RCC 7860 (cell line): Measurements from ENCODE around the gene GSTA3.
"Not testable (repeated sequence)": the region's sequence is repeated elsewhere in the genome, so short reads cannot be mapped to it uniquely, and the experiment has no call there.

Source experiments
- DNase-seq: peaks from one replicate; pipeline ENCODE4 v3.0.0-alpha.2; 2015; ENCODE audit warnings: low spot score
- FAIRE-seq: peaks from 2 replicates; lab custom pipeline; 2012; peaks lifted over from hg19 to GRCh38; lab: Jason Lieb, UNC

Gene GSTA3

DNA sequence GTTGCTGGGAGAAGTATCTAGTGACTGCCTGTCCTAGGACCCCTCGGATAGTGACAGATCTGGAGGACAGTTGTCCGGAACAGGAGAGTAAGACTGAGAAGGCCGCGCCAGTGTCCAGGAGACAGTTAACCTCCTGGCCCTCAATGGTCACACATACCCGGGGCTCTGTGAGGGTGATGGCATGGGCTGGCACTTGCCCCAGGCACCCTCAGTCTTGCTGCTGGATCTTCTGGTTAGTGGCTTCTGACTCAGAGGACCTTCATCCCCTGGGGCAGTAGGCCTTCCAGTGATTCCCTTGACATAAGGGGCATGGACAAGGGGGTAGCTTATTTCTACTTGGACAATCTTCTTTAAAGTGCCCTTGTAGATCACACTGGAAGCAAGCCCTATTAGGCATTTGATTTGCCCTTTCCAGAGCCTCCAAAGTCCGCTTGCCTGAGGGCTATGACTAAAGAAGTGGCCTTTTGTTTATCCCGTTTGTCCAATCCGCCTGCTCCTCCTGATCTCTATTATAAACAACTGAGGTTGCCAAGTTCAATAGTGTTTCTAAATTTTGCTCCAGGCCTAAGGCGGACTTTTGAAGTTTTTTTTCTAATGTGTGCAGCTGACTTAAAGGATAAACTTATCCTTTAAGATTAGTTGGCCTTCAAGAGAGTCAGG lies 8.7 kb upstream of the GSTA3 start:
- DNase-seq, FAIRE-seq: not testable (repeated sequence)

DNA sequence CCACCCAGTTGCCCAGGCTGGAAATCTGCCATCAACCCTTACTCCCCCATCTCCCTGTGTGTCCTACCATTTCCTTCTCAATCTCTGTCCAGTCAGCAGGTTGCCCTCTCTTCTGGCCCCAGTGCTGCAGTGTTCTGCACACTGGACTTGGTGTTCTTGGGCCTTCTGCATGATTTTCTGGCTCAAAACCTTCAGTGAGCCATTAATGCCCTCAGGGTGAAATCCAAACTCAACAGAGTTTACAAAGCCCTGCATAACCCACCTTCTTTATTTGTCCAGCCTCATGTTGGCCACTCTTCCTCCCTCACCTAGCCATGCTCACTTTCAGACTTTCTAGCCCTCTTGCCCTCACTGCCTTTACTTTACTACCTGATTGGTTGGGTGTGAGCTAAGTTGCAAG lies 5.0 kb upstream of the GSTA3 start:
- FAIRE-seq (no peak), DNase-seq (no peak)

DNA sequence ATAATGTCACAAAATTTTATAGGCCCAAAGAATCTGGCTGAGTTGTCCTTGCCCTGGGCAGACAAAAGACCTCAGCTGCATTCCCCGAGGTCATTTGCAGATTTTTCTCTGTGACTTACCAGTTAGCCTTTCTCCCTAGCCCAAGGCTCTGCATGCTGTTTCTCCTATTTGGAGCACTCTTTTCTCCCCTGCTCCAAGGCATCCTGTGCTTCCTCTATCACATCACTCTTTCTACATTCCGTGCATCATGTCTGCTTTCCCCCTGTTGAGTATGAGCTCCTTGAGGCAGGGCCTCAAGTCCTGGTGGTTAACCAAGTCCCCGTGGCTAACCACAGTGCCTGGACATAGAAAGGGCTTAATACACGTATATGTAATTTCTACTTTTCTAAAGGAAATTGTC lies 593 bp upstream of the GSTA3 start:
- DNase-seq (no peak), FAIRE-seq (no peak)

DNA sequence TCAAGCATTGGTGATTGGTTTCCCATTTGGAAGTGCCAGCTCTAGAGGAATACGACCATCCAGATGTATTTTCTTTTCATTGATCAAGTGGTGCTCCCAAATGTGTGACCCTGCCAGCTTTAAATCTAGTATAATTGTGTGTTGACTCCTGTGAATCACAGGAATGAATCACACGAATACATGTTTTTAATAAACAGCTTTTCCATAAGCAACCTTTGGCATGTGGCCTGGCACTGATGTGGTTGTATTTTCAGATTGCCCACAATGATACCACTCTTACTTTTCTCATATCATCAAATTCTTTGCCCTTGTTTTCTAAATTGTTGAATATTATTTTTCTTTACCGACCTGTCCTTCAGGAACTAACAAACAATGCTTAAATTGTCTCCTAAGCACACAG lies 367 bp downstream of the GSTA3 start:
- DNase-seq: no peak
- no peak for FAIRE-seq

DNA sequence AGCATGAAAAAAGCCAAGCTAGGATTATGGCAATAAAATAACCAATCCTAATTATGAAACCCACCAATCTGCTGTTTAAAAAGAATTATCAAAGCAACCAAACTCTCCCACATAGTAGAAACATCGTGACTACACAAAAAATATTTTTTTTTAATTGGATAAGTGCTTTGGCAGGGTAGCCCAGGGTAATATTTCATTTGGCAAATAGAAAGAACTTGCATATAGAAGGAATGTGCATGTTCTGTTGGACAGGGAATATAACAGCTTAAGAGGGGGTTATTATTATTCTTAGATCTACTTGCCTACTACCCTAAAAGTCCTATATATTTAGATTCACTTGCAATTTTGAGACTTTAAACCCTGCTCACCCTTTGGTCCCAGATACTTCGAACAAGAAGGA lies 972 bp downstream of the GSTA3 start:
- no peak for DNase-seq
- no peak for FAIRE-seq

DNA sequence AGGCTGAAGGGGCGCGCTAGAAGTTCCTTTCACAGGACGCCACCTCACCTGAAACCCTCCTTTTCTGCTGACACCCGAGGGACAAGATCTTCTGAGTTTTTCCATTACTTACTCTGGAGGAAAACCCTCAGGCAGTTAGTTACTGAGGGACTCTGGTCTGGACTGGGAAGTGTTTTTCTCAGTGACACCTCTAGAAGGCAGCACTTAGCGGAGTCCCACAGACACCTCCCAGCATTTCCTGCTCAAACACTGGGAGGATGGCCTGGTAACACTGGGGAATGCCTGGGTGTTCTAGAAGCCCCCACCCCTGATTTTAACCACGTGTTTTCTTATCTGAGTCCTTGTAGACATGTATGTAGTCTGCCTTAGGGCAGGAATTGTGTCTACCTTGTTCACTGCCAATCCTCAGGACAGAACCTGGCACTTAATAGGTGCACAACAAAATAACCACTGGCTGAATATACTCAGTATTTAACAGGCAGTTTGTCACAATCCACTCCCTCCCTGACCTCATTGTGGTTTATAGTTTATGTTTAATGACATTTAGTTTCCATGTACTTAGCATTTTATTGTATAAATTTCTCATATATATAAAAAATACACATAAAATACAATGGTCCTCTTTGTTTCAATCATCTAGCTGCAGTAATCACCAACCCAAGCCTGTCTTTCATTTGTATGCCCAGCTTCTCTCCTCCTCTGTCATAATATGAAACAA lies 4.8 kb downstream of the GSTA3 start:
- DNase-seq (no peak), FAIRE-seq (no peak)

DNA sequence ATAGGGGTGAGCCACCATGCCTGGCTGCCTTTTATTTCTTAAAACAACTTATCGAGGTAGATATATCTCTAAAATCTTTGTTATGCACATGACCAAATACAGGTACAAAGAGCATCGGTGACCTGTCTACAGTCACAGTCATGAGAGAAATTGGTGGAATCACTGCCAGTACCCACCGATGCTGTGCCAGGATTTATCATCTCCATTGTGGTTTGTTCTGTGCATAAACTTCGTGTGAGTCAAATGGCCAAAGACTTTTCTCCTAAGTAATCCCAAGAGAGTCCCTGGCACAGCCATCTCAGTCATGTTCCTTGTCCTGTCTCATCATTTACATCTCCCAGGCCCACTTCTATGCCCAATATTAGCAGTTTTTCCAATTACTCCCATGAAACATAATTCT lies 9.0 kb downstream of the GSTA3 start:
- FAIRE-seq (peak; percentile 26), DNase-seq (no peak)

DNA sequence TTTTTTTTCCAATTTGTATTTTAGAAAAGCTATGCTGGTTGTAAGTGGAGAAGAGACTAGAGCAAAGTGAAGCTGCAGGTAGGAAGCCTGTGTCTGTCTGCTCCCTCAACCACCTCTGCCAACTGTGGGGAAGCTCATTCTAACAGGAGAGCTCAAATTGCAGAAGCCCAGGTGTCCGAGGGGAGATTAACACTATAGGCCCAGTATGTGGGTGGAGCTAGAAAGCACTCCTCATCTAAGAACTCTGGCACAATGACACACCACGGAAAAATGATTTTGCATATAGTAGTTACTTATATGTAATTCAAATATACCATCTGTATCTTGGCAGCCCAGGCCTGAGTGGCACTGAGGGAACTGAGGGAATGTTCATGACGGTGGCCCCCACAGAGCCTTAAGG lies 13.7 kb downstream of the GSTA3 start:
- FAIRE-seq, DNase-seq: not testable (repeated sequence)

DNA sequence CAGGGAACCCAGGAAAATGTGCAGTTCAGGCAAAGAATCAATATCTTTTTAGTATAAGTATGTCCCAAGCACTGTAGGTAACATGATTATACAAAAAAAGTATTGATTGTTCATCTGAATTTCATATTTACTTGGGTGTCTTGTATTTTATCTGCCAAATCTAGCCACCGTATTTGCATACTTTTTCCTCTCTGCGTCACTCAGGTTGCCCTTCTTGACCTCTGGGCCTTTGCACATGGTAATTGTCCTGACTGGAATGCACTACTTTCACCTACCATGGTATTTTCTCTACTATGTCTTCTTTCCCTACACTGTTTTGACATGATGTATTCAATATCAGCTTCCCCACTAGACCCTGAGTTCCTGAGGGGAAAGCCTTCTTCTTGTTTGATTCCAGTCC lies 15.2 kb downstream of the GSTA3 start:
- FAIRE-seq (no peak), DNase-seq (no peak)

DNA sequence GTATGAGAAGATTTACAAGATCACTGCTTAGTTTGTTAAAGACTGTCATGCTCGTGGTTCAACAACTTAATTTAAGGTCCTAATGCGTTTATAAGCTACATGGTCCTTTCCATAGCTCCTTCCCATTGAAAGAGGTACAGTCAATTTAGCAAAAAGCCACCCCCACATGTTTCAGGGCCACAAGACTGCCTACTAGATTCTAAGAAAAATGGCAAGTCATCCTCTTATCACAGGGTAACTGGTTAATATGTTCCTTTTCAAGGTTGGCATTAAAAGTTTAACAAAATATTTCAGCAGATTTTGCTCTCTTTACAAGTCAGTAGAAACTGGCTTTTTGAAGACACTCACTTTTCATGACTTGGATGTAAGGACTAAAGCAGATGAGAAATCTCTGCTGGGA lies 15.7 kb downstream of the GSTA3 start:
- FAIRE-seq (no peak), DNase-seq (no peak)

DNA sequence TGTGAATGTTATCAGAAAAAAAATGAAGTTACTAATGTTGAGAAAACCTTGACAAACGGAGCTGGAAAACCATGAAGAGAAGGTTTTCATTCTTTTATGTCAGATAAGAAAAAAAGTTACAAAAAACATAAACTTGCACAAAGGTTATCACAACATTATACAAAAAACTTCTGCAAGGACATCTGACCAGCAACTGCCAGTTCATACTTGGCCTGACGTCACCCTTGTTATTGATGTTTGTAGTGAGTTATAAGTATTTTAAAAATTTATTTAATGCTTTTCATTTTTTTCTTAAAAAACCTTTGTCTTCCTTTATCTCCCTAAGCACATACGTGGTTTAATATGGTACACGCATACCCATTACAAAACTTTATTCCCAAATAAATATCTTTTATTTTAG lies 16.3 kb downstream of the GSTA3 start:
- DNase-seq (no peak), FAIRE-seq (no peak)

DNA sequence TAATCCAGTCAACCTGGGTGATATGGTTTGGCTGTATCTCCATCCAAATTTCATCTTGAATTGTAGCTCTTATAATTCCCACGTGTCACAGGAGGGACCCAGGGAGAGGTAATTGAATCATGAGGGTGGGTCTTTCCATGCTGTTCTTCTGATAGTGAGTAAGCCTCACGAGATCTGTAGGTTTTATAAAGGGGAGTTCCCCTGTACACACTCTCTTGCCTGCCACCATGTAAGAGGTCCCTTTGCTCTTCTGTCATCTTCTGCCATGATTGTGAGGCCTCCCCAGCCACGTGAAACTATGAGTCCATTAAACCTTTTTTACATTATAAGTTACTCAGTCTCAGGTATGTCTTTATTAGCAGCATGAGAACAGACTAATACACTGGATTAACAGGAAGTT lies 19.5 kb downstream of the GSTA3 start:
- no peak for FAIRE-seq
- no peak for DNase-seq

DNA sequence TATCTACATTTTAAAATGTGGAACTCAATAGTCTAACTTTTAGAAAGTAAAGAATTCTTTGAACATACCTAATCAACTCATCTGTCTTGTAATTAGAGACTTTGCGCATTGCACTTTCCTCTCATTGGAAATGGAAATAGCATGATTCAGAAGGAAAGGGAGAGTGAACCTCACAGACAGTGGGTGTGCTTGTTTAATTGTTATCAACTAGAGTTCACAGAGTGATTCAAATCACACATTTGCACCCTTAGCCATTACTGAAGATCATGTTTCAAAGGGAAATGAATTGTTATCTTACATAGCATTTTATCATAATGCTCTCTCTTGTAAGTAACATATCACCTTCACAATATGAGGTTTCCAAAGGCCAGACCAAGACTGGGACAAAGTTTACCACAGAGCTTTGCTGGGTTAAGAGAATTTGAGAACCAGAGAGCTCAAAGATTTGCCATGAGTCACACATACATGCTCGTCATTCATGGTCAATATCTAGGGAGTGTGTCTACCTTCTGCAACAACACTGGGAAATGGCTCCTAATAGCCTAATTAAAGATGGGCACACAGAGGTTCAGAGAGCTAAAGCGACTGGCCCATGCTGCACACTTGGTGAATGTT lies 21.5 kb downstream of the GSTA3 start:
- DNase-seq (no peak), FAIRE-seq (no peak)

DNA sequence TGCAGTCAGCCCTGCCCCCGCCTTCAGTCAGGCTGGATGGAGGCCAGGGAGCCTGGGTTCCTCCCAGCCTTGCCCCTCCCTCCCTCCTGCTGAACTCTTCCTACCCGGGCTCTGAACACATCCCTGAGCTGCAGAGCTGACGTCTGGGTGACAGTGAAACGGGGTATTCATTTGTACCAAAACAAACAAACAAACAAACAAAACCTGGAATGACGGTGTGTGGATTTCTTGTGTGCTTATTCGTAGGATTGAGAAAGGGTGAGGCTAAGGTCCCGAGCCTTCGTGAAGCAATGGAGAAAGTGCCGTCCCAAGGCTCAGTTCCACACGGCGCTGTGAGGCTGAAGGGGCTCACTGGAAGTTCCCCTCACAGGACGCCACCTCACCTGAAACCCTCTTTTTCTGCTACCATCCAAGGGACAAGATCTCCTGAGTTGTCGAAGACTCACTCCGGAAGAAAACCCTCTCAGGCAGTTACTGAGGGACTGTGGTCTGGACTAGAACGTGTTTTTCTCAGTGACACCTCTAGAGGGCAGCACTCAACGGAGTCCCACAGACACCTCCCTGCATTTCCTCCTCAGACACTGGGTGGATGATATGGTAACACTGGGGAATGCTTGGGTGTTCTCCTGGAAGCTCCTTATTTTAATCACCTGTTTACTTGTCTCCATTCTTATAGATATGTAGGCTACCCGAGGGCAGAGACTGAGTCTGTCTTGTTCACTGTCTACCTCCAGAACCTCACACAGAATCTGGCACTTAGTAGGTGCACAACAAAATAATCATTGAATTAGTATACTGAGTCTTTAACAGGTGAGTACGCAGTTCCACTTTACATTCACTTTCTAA lies 27.3 kb downstream of the GSTA3 start:
- FAIRE-seq: peak; percentile 17

DNA sequence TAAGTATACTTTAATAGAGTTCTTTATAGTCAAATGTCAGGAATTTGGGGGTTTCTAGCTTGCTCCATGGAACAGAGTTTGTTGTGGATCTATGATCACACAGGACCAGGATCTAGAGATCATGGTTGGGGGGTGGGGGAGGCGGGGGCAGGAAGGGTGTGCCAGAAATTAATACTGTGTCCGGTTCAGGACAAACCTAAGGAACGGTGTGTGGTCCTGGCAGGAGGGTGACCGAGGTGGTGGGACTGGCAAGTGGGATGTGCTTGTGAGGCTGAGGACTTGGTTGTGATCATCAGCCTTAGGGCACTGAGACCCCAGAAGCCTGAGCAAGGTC lies 27.9 kb downstream of the GSTA3 start:
- FAIRE-seq (no peak), DNase-seq (no peak)

More for the DNA sequence above, 27.3 kb downstream of the GSTA3 start:
- DNase-seq: peak; percentile 63

DNA sequence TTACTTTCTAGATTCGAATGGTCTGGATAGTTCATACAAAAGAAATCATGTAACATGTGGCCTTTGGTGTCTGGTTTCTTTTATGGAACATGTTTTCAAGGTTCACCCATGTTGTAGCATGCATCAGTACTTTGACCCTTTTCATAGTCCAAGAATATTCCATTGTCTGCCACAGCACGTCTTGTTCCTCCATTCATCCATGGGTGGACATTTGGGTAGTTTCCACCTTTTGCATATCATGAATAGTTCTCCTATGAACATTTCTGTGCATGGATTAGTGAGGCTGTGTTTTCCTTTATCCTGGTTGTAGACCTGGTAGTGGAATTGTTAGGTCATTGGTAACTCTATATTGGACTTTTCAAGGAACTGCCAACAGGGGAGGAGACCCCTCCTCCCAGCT lies 31.7 kb downstream of the GSTA3 start:
- FAIRE-seq (no peak), DNase-seq (no peak)

DNA sequence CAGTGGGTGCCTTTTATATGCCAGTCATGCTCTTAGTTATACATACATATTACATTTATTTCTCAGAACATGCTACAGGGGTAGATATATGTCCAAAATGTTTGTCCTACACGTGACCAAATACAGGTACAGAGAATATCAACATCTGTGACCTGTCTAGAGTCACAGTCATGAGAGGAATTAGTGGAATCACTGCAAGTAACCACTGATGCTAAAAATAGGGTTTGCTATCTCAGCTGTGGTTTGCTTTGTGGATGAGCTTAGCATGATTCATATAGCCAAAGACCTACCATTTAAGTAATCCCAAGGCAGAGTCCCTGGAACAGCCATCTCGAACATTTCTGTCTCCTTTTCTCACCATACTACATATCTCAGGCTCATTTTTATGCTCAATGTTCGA lies 32.3 kb downstream of the GSTA3 start:
- FAIRE-seq: peak; percentile 94
- DNase-seq: peak; percentile 78

DNA sequence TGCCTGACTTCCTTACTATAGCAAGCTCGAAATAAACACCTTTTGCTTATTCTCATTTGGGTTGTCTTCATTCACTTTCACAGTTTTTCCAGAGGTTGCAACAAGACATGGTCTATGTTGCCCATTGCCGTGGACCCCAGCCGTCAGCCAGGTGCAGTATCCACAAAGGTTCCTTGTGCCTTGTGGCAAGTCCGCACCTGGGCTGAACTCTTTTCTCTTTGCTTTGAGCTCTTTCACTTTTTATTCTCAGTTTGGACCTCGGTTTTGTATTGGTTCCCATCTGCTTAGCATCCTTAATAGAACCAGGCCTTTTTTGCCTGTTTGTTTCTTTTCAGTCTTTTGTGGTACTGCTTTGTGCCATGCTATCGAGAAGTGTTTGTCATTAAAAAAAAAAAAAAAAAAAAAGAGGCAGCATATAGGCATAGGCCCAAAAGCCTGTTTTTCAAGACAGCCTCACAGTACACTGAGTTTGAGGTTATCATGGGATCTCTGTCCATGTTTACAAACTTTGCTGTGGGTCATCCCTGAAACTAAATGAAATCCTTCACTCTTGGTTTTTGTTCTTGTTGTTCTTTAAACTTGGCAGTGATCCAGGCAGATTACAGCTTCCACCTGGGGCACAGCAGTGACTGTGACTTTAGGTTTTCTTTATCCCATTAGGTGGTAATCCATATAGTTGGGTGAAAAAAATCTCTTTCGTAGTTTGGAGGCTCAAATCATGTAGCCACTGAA lies 33.3 kb downstream of the GSTA3 start:
- no peak for FAIRE-seq
- DNase-seq: no peak

DNA sequence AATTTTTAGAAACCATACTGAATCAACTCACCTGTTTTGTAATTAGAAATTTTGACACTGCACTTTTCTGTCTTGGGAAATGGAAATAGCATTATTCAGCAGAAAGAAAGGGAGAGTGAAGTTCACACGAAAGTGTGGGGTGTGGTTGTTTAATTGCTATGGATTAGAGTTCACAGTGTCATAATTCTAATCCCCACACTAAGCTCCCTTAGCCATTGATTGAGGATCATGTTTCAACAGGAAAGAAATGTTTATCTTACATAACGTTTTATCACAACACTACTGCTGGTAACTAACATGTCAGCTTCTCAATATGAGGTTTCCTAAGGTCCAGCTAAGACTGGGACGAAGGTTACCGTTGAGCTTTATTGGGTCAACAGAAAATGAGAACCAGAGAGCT lies 37.5 kb downstream of the GSTA3 start:
- DNase-seq: no peak
- FAIRE-seq: no peak

DNA sequence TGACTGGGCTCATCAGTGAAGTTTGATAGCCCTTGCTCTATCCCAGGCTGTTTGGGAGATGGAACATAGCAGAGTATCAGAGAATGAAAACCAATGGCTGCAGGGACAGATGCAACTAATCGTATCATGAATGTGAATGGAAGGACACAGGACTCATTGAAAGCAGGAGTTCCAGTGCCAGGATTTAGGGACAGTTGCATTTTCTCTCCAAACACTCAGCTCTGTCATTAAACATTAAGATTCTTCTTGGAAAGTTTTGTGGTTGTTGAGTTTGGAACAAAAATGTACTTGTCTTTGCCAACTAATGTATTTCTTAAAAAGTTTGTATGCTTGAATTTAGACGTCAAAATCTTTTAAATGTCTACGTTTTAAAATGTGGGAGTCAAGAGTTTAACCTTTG lies 37.9 kb downstream of the GSTA3 start:
- DNase-seq (no peak), FAIRE-seq (no peak)
